ENCODE results near the gene ITPRID2.
A peak's percentile ranks its signal among the peaks of the same experiment; 100 is the strongest.
"Not testable (repeated sequence)": the region's sequence is repeated elsewhere in the genome, so short reads cannot be mapped to it uniquely, and the experiment has no call there.

ITPRID2 gene

GRCh38 chr2:181916726-181917718, 25.5 kb downstream of the ITPRID2 start:
- DNase-seq (ENCODE audit: low spot score) = no peak

GRCh38 chr2:181918188-181918587, 26.7 kb downstream of the ITPRID2 start:
- DNase-seq (ENCODE audit: low spot score) = no peak

- DNase-seq (ENCODE audit: low spot score) = no peak
Measured at GRCh38 chr2:181923121-181923520, 31.6 kb downstream of the ITPRID2 start.

GRCh38 chr2:181924336-181924735, 32.8 kb downstream of the ITPRID2 start:
- no peak for DNase-seq (ENCODE audit: low spot score)

- DNase-seq (ENCODE audit: low spot score) = no peak
Measured at GRCh38 chr2:181934694-181935093, 43.2 kb downstream of the ITPRID2 start.

DNA sequence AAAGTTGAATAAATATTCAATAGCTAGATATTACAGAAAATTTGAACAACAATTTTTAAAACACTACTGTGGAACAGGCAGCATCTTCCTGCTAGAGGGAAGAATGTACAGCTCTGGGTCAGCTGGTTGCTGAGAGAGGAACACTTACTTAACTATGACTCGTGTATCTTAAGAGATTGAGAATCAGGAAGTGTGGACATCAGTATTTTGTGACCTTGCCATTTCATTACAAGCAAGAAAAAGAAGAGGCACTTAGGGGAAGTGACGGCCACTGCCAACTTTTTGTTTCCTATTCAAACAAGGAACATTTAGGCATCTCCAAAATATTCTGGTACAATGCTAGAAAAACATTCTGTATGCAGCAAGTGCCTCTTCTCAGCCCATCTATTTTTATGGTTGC, 45.9 kb downstream of the ITPRID2 start:
- peak; percentile 56 for DNase-seq (ENCODE audit: low spot score)

DNA sequence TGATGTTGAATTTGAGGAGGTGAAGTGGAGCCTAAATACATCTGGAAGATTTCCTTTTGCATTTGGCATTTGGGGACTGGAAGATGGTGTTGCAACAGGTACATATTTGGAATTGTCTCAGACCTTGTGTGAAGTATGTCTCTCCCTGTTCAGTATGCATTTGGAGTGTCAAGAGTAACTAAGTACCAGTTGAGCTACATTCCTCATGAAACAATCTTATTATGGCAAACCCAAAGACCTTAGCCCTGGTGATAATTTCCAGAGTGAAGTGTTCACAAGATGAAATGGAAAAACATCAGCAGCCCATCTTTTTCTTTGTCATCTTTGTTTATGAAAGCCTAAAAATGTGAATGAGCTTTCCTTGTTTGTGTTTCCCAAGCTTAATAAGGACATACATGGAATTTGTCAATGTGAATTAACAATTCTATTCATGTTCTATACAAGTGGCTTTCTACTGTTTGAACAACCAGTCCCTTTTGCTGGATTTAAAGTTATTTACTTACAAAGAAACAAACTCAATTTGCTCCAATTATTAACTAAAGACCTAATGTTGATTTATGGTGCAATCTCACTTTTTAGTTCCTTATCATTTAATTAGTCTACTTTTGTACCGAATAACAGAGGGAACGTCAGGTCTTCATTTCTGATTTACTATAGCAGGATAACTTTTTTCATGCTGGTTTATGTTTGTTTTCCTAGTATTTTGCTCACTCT, 52.0 kb downstream of the ITPRID2 start:
- DNase-seq (ENCODE audit: low spot score) = no peak

- DNase-seq (ENCODE audit: low spot score) = no peak
Measured at GRCh38 chr2:181944164-181944913, 52.8 kb downstream of the ITPRID2 start.

DNA sequence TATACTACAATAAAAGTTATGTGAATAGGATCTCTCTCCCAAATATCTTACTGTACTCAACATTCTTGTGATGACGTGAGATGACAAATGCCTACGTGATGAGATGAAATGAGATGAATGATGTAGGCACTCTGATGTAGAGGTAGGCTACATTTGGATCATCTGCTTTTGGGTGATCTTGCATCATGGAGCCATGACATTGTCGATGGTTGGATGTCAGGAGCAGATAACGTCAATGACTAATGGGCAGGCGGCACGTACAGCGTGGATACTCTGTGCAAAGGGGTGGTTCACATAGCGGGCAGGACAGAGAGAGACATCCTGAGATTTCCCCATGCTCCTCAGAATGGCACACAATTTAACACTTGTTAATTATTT, 53.4 kb downstream of the ITPRID2 start:
- DNase-seq (ENCODE audit: low spot score) = no peak

GRCh38 chr2:181946444-181947127, 55.1 kb downstream of the ITPRID2 start:
- no peak for DNase-seq (ENCODE audit: low spot score)

GRCh38 chr2:181947273-181947672, 55.7 kb downstream of the ITPRID2 start:
- DNase-seq (ENCODE audit: low spot score) = no peak

GRCh38 chr2:181948227-181948626, 56.7 kb downstream of the ITPRID2 start:
- no peak for DNase-seq (ENCODE audit: low spot score)

DNA sequence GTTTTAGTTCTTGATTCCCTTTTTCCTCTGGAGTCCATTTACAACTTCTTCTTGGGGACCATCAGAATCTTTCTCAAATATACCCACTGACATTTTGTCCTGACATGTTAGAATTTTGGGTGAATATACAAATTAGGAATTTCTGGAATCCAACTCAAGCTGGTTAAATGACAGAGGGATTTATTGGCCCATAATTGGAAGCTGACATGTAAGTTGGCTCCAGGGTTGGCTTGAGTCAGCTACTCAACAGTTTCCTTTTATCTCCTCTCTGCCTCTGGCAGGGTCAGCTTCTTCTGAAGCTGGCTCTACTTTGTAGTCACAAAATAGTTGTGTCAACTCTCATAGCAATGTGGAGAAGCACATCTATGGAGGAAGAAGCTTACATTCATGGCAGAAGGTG, 57.5 kb downstream of the ITPRID2 start:
- no peak for DNase-seq (ENCODE audit: low spot score)

DNA sequence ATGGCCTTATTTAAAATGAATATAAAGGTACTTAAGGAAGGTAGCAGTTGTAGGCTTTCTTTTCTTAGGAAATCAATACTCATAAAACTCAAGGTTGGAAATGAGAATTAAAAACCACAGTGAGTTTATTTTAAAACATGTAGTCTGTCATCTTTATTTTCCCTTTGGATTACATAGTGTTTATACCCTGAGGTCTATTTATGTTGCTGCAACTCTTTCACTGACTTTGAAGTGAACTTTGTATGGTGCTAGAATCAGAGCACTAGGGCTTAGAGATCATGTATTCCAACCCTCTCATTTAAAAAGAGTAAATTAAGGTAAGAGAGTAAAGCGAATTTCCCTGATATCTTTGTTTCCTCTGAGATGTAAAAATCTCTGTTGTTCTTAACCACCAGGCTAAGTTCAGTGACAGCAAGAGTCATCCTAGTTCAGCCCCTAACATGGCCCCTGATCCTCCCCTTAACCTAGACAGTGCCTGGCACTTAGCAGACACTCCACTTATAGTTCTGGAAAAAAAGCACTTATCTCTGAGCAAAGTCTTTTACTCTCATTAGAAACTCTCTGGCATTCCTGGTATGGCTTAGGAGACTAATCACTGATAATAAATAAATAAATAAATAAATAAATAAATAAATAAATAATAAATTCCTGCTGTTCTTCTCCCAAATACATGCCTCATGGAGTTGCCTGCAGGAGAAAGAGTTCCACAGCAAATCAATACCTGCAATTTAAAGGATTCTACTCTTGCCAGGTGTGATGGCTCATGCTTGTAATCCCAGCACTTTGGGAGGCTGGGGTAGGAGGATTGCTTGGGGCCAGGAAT, 61.1 kb downstream of the ITPRID2 start:
- no peak for DNase-seq (ENCODE audit: low spot score)

DNA sequence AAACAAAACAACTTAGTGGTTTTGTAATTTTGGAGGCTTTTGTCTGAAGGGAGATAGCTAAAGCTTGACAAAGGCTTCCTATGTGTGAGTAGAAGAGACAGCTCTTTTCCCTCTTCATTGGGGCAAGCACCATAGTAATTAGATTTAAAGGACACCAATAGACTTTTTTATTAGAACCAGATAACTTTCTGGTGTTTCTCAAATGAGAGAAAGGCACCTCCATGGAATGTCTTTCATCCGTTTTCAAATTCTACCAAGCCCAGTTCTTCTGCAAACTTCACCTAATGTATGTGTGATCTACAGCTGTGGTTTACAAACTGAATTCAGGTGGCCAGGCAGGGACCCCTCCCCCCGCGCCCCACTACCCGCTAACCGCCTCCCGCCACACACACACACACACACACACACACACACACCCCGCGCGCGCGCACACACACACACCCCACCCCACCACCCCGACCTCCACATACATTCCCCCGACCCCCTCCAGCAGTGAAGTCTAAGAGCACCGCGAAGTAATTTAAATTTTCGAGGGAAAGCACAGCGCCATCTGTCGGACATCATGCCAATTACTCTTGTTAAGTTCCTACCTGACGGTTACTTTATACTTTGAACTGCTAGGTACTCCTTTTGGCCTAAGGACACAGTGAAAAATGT, 62.5 kb downstream of the ITPRID2 start:
- DNase-seq (ENCODE audit: low spot score) = peak; percentile 35

GRCh38 chr2:181954538-181954883, 63.0 kb downstream of the ITPRID2 start:
- no peak for DNase-seq (ENCODE audit: low spot score)

GRCh38 chr2:181955010-181955409, 63.5 kb downstream of the ITPRID2 start:
- no peak for DNase-seq (ENCODE audit: low spot score)

GRCh38 chr2:181955866-181956265, 64.3 kb downstream of the ITPRID2 start:
- DNase-seq (ENCODE audit: low spot score) = not testable (repeated sequence)

DNA sequence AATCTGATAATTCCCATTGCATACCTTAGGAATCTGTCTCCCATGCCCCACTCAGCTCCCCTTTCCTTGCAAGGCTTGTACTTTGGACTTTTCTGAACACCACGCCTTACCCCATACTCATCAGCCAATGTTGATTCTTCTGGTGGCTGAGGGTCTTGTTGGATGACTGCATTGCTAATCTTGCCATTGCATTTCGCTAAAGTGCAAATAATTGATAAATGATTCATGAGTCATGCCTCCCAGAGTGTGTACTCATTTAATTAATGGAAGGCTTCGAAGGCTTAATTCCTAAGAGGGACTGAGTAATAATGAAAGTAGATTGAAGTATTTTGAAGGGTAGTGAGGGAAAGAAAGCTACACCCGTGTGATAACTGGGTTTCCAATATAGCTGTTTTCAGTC, 66.1 kb downstream of the ITPRID2 start:
- no peak for DNase-seq (ENCODE audit: low spot score)

DNA sequence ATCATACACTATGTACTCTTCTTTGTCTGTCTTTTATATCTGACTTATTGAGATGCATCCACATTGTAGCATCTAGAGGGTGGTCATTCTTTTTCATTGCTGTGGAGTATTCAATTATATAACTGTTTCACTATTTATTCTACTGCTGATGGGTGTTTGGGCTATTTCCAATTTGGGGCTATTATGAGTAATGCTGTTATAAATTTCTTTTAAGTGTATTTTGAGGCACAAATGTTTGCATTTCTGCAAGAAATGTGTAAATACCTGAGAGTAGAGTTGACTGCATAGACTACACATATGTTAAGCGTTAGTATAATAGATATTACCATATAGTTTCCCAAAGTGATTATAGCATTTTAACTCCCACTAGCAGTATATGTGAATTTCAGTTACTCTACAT, 67.2 kb downstream of the ITPRID2 start:
- DNase-seq (ENCODE audit: low spot score) = no peak

DNA sequence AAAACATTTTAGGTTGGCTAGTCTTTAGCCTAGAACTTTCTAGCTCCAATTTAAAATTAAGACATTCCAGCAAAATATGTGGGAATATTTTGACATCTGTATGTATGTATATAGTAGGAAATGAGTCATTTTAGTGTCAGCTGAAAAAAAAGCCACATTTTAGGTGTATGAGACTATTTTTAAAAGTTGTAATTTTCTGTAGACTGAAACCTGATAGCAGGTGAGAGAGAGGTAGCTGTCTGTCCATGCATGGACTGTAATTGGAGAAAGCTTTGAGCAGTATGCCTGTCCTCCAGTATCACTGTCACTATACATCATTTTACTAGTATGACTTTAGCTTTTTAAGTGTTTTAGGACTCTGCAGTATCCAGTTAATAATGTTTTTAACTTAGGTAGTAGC, 68.0 kb downstream of the ITPRID2 start:
- no peak for DNase-seq (ENCODE audit: low spot score)

Data from globus pallidus (tissue), 1 donor.